IPS-20b (cell line): ENCODE measurements around the gene SRRM3.
A peak's percentile ranks its signal among the peaks of the same experiment; 100 is the strongest.
"Not testable (repeated sequence)": the region's sequence is repeated elsewhere in the genome, so short reads cannot be mapped to it uniquely, and the experiment has no call there.

ENCODE experiments used
- H3K27ac ChIP-seq: one replicate; pipeline ENCODE4 v1.5.1; 2013; ENCODE audit warnings: low read length
- H3K27me3 ChIP-seq: 2 replicates; pipeline ENCODE4 v1.6.1; 2013; ENCODE audit warnings: mild to moderate bottlenecking, low read length, inconsistent platforms; ENCODE audit not compliant: insufficient read depth
- H3K36me3 ChIP-seq: 2 replicates; pipeline ENCODE4 v1.6.1; 2013; ENCODE audit warnings: low read depth, mild to moderate bottlenecking, inconsistent platforms, low read length, moderate library complexity; ENCODE audit not compliant: insufficient read depth
- H3K4me1 ChIP-seq: 2 replicates; pipeline ENCODE4 v1.6.1; 2013; ENCODE audit warnings: mild to moderate bottlenecking, control low read depth, inconsistent platforms, low read length, moderate library complexity; ENCODE audit not compliant: insufficient read depth
- H3K4me3 ChIP-seq: 2 replicates; pipeline ENCODE4 v1.5.1; 2013; ENCODE audit warnings: mild to moderate bottlenecking, low read length, inconsistent platforms
- H3K9ac ChIP-seq: 2 replicates; pipeline ENCODE4 v1.6.1; 2013; ENCODE audit warnings: low read depth, mild to moderate bottlenecking, inconsistent platforms, low read length, moderate library complexity
- H3K9me3 ChIP-seq: 2 replicates; pipeline ENCODE4 v1.6.1; 2013; ENCODE audit warnings: mild to moderate bottlenecking, low read depth, low read length, inconsistent platforms; ENCODE audit not compliant: insufficient read depth

The SRRM3 gene

GRCh38 chr7:76165973-76166403 is 35.7 kb upstream of the SRRM3 start:
- Histone ChIP-seq H3K9ac (peak overlapping the region; percentile 54; the same call in 1 of the 2 replicates), H3K27me3 (no peaks in the 10 kb centered on the region), H3K36me3 (no peaks in the 10 kb centered on the region), H3K27ac (peak overlapping the region; percentile 85), H3K4me1 (peaks cover 10% of the 10 kb centered on the region; the same call in 1 of the 2 replicates), H3K4me3 (peak overlapping the region; percentile 79; the same call in 1 of the 2 replicates), H3K9me3 (no peaks in the 10 kb centered on the region)

- Histone ChIP-seq H3K4me1 (peaks cover 10% of the 10 kb centered on the region; the same call in 1 of the 2 replicates), H3K27ac (peak overlapping the region; percentile 85), H3K9me3 (no peaks in the 10 kb centered on the region), H3K36me3 (no peaks in the 10 kb centered on the region), H3K27me3 (no peaks in the 10 kb centered on the region), H3K9ac (peak overlapping the region; percentile 78; the same call in 1 of the 2 replicates), H3K4me3 (peak overlapping the region; percentile 79)
Observed at GRCh38 chr7:76166404-76167255, 35.1 kb upstream of the SRRM3 start.

GRCh38 chr7:76173566-76174205 is 28.0 kb upstream of the SRRM3 start:
- Histone ChIP-seq H3K9ac (no peak overlapping the region), H3K4me3 (no peak overlapping the region), H3K27ac (no peak overlapping the region), H3K36me3 (no peaks in the 10 kb centered on the region), H3K4me1 (no peaks in the 10 kb centered on the region), H3K27me3 (no peaks in the 10 kb centered on the region), H3K9me3 (no peaks in the 10 kb centered on the region)

GRCh38 chr7:76176951-76177350 is 24.7 kb upstream of the SRRM3 start:
- not testable (repeated sequence) for H3K4me3 ChIP-seq, H3K9me3 ChIP-seq, H3K36me3 ChIP-seq, H3K4me1 ChIP-seq, H3K9ac ChIP-seq, H3K27me3 ChIP-seq, H3K27ac ChIP-seq

GRCh38 chr7:76179686-76180085 is 22.0 kb upstream of the SRRM3 start:
- Histone ChIP-seq H3K36me3 (no peaks in the 10 kb centered on the region), H3K27me3 (no peaks in the 10 kb centered on the region), H3K9ac (no peak overlapping the region), H3K9me3 (no peaks in the 10 kb centered on the region), H3K27ac (no peak overlapping the region), H3K4me1 (no peaks in the 10 kb centered on the region), H3K4me3 (no peak overlapping the region)

- no peaks in the 10 kb centered on the region for H3K9me3 ChIP-seq
- H3K4me3 ChIP-seq: no peak overlapping the region
- no peaks in the 10 kb centered on the region for H3K36me3 ChIP-seq
- no peak overlapping the region for H3K9ac ChIP-seq
- peaks cover 9% of the 10 kb centered on the region; the same call in 1 of the 2 replicates for H3K4me1 ChIP-seq
- H3K27me3 ChIP-seq: no peaks in the 10 kb centered on the region
- H3K27ac ChIP-seq: no peak overlapping the region
Observed at GRCh38 chr7:76182225-76182960, 19.3 kb upstream of the SRRM3 start.

GRCh38 chr7:76185187-76185896 is 16.4 kb upstream of the SRRM3 start:
- peak overlapping the region; percentile 55 for H3K9ac ChIP-seq
- H3K4me3 ChIP-seq: peak overlapping the region; percentile 18; the same call in 1 of the 2 replicates
- H3K4me1 ChIP-seq: peaks cover 9% of the 10 kb centered on the region; the same call in 1 of the 2 replicates
- H3K36me3 ChIP-seq: no peaks in the 10 kb centered on the region
- H3K27ac ChIP-seq: peak overlapping the region; percentile 81
- no peaks in the 10 kb centered on the region for H3K9me3 ChIP-seq
- H3K27me3 ChIP-seq: no peaks in the 10 kb centered on the region

GRCh38 chr7:76187272-76187671 is 14.4 kb upstream of the SRRM3 start:
- no peaks in the 10 kb centered on the region for H3K27me3 ChIP-seq
- H3K4me1 ChIP-seq: peaks cover 9% of the 10 kb centered on the region; the same call in 1 of the 2 replicates
- H3K27ac ChIP-seq: no peak overlapping the region
- H3K36me3 ChIP-seq: no peaks in the 10 kb centered on the region
- H3K4me3 ChIP-seq: no peak overlapping the region
- H3K9me3 ChIP-seq: no peaks in the 10 kb centered on the region
- H3K9ac ChIP-seq: no peak overlapping the region

- Histone ChIP-seq H3K9me3 (no peaks in the 10 kb centered on the region), H3K9ac (no peak overlapping the region), H3K27ac (no peak overlapping the region), H3K36me3 (no peaks in the 10 kb centered on the region), H3K27me3 (no peaks in the 10 kb centered on the region), H3K4me1 (peaks cover 9% of the 10 kb centered on the region; the same call in 1 of the 2 replicates), H3K4me3 (no peak overlapping the region)
Observed at GRCh38 chr7:76189276-76189675, 12.4 kb upstream of the SRRM3 start.

- Histone ChIP-seq H3K9ac (no peak overlapping the region), H3K4me3 (no peak overlapping the region), H3K4me1 (no peaks in the 10 kb centered on the region; the same call in 1 of the 2 replicates), H3K36me3 (no peaks in the 10 kb centered on the region), H3K27ac (no peak overlapping the region), H3K27me3 (no peaks in the 10 kb centered on the region), H3K9me3 (no peaks in the 10 kb centered on the region)
Observed at GRCh38 chr7:76191783-76192240, 9.9 kb upstream of the SRRM3 start.

- H3K27ac ChIP-seq: no peak overlapping the region
- H3K9ac ChIP-seq: peak overlapping the region; percentile 33; the same call in 1 of the 2 replicates
- H3K4me1 ChIP-seq: no peaks in the 10 kb centered on the region; the same call in 1 of the 2 replicates
- no peaks in the 10 kb centered on the region for H3K9me3 ChIP-seq
- H3K4me3 ChIP-seq: no peak overlapping the region
- no peaks in the 10 kb centered on the region for H3K27me3 ChIP-seq
- no peaks in the 10 kb centered on the region for H3K36me3 ChIP-seq
Observed at GRCh38 chr7:76193466-76193865, 8.2 kb upstream of the SRRM3 start.
